ENCODE data around the gene ZBTB17. TPM values are rescaled to one million over a fixed set of nuclear protein-coding genes. Genes with fewer than 3 reads are reported as not detected.
A peak's percentile ranks its signal among the peaks of the same experiment; 100 is the strongest.
"Not testable (repeated sequence)": the region's sequence is repeated elsewhere in the genome, so short reads cannot be mapped to it uniquely, and the experiment has no call there.

Gene ZBTB17
- polyA plus RNA-seq, 1 donor from 2014 or later, result 30.5 TPM

DNA sequence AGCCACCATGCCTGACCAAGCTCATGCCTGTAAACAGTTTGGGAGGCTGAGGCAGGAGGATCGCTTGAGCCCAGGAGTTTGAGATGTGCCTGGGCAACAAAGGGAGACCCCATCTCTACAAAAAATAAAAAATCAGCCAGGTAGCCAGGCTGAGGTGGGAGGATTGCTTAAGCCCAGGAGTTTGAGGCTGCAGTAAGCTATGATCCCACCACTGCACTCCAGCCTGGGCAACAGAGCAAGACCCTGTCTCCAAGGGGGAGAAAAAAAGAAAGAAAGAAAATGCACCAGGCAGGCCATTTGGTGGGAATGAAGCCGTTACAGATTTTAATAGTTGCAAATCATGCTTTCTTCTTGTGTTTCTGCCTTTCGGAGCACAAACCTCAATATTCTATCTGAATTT is 62.3 kb downstream of the ZBTB17 start:
- not testable (repeated sequence) for H3K4me3 Mint-ChIP-seq, H3K27ac Mint-ChIP-seq, H3K9me3 Mint-ChIP-seq, H3K27me3 Mint-ChIP-seq
- Mint-ChIP-seq H3K36me3 (peaks cover 10% of the 10 kb centered on the region), H3K4me1 (peaks cover 11 to 16% (median 15%) of the 10 kb centered on the region in 3 donors)

- Mint-ChIP-seq H3K4me3 (no peak overlapping the region), H3K9me3 (no peaks in the 10 kb centered on the region), H3K36me3 (peaks cover 10% of the 10 kb centered on the region), H3K27ac (no peak overlapping the region), H3K4me1 (peaks cover 9 to 17% (median 12%) of the 10 kb centered on the region in 3 donors), H3K27me3 (no peaks in the 10 kb centered on the region)
Measured at GRCh38 chr1:15911927-15912326, 64.0 kb downstream of the ZBTB17 start.

DNA sequence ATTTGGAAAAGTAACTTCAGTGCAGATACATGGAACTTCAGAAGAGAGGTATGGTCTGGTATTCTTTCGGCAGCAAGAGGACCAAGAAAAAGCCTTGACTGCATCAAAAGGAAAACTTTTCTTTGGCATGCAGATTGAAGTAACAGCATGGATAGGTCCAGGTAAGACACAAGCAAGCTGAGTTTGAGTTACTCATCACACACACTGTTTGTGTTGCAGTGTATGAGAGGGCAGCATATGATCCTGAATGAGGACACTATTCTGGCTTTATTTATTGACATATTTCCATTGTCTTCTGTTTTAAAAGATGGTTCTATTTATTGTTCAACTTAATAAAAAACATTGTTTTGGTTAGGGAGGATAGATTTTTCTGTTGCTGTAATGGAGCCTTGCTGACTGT is 64.8 kb downstream of the ZBTB17 start:
- Mint-ChIP-seq H3K36me3 (peaks cover 10% of the 10 kb centered on the region), H3K27ac (no peak overlapping the region), H3K9me3 (no peaks in the 10 kb centered on the region), H3K4me3 (no peak overlapping the region), H3K4me1 (peaks cover 3 to 12% (median 5%) of the 10 kb centered on the region in 3 donors), H3K27me3 (no peaks in the 10 kb centered on the region)

DNA sequence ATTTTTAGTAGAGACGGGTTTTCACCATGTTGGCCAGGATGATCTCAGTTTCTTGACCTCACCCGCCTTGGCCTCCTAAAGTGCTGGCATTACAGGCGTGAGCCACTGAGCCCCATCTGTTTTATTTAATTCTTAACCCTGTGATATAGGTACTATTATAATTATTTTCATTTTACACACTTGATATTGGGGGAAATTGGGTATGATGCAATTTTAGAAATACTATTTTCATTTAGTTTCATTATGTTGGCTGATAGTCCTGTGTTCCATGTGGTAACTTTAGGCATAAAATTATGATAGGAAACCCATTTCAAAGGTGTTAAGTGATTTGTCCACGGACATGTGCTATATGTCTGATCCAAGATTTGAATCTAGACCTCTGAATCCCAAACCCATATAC is 67.3 kb downstream of the ZBTB17 start:
- Mint-ChIP-seq H3K27ac (no peak overlapping the region), H3K27me3 (no peaks in the 10 kb centered on the region), H3K36me3 (peaks cover 2% of the 10 kb centered on the region), H3K9me3 (no peaks in the 10 kb centered on the region), H3K4me3 (no peak overlapping the region), H3K4me1 (peaks cover 0 to 7% (median 3%) of the 10 kb centered on the region in 3 donors)

DNA sequence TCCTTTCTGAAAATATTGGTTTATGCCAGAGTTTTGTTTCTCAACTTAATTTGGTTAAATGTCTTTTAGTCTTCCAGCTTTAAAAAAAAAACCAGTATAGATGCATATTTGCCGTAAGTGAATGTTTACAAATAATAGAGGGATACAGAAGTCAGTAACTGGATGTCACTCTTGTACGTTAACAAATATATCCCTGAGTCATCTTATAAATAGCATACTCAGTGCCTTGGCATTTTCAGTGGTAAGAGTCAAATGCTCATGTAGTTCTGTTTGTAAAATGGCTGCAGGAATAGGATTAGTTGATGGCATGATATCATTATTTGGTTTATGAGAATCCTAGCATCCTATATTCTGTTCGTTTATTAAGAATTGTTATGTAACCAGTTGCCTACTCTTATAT is 73.0 kb downstream of the ZBTB17 start:
- H3K4me1 Mint-ChIP-seq, result peaks cover 16 to 21% (median 18%) of the 10 kb centered on the region in 3 donors
- H3K4me3 Mint-ChIP-seq, result no peak overlapping the region

GRCh38 chr1:15900662-15901279 is 75.1 kb downstream of the ZBTB17 start:
- H3K27ac Mint-ChIP-seq, result peak overlapping the region in 1 of 3 donors; percentile 47
- H3K4me1 Mint-ChIP-seq, result peaks cover 15 to 22% (median 19%) of the 10 kb centered on the region in 3 donors
- H3K4me3 Mint-ChIP-seq, result peak overlapping the region in 1 of 4 donors; percentile 17
- H3K36me3 Mint-ChIP-seq, result peaks cover 4% of the 10 kb centered on the region
- no peaks in the 10 kb centered on the region for H3K27me3 Mint-ChIP-seq
- H3K9me3 Mint-ChIP-seq, result no peaks in the 10 kb centered on the region

More for the DNA sequence above, 73.0 kb downstream of the ZBTB17 start:
- Mint-ChIP-seq H3K9me3 (no peaks in the 10 kb centered on the region), H3K27ac (no peak overlapping the region), H3K36me3 (peaks cover 4% of the 10 kb centered on the region), H3K27me3 (no peaks in the 10 kb centered on the region)

DNA sequence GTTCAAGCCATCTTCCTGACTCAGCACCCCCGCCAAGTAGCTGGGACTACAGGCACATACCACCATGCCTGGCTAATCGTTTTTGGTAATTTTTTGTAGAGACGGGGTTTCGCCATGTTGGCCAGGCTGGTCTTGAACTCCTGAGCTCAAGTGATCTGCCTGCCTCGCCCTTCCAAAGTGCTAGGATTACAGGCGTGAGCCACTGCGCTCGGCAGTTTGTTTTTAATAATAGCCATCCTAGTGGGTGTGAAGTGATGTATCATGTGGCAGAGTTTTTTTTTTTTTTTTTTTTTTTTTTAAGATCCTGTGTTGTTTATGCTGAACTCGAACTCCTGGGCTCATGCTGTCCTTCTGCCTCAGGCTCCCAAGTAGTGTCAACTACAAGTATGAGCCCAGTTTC is 76.6 kb downstream of the ZBTB17 start:
- H3K4me3 Mint-ChIP-seq, result peak overlapping the region in 1 of 4 donors; percentile 63
- H3K27ac Mint-ChIP-seq, result peak overlapping the region in 1 of 3 donors; percentile 7

GRCh38 chr1:15896841-15897610 is 78.9 kb downstream of the ZBTB17 start:
- H3K27ac Mint-ChIP-seq, result peak overlapping the region in 1 of 3 donors; percentile 60
- not testable (repeated sequence) for H3K27me3 Mint-ChIP-seq, H3K9me3 Mint-ChIP-seq, H3K4me3 Mint-ChIP-seq, H3K36me3 Mint-ChIP-seq
- H3K4me1 Mint-ChIP-seq, result peaks cover 23 to 32% (median 28%) of the 10 kb centered on the region in 3 donors

More for the DNA sequence above, 76.6 kb downstream of the ZBTB17 start:
- peaks cover 20 to 26% (median 22%) of the 10 kb centered on the region in 3 donors for H3K4me1 Mint-ChIP-seq
- peaks cover 4% of the 10 kb centered on the region for H3K36me3 Mint-ChIP-seq
- H3K9me3 Mint-ChIP-seq, result no peaks in the 10 kb centered on the region
- H3K27me3 Mint-ChIP-seq, result no peaks in the 10 kb centered on the region

DNA sequence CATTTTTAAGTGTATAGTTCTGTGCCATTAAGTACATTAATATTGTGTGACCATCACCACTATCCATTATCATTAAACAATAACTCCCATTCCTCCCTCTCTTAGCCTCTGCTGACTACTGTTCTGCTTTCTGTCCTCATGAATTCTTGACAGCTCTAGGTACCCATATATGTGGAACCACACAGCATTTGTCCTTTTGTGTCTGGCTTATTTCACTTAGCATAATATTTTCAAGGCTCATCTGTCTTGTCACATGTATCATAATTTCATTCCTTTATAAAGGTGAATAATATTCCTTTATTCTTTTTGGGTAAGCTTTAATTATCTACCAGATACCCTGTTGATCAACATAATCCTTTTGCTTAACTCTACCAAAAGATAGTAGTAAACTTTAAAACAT is 80.7 kb downstream of the ZBTB17 start:
- no peaks in the 10 kb centered on the region for H3K27me3 Mint-ChIP-seq
- no peak overlapping the region for H3K27ac Mint-ChIP-seq
- peaks cover 4% of the 10 kb centered on the region for H3K36me3 Mint-ChIP-seq
- H3K9me3 Mint-ChIP-seq, result no peaks in the 10 kb centered on the region
- H3K4me3 Mint-ChIP-seq, result peak overlapping the region in 1 of 4 donors; percentile 1
- peaks cover 17 to 33% (median 27%) of the 10 kb centered on the region in 3 donors for H3K4me1 Mint-ChIP-seq

- H3K4me1 Mint-ChIP-seq, result peaks cover 15 to 30% (median 27%) of the 10 kb centered on the region in 3 donors
- not testable (repeated sequence) for H3K27me3 Mint-ChIP-seq, H3K9me3 Mint-ChIP-seq, H3K36me3 Mint-ChIP-seq
- H3K4me3 Mint-ChIP-seq, result peak overlapping the region in 1 of 4 donors; percentile 57
- peak overlapping the region in 2 of 3 donors; percentile 13 to 59 for H3K27ac Mint-ChIP-seq
Measured at GRCh38 chr1:15892857-15893599, 82.9 kb downstream of the ZBTB17 start.

Other genes starting within 250 kb of the ZBTB17 start
- not detected for gene SLC25A34, start 239.8 kb downstream of the ZBTB17 start, polyA plus RNA-seq
- gene TMEM82, start 233.6 kb downstream of the ZBTB17 start, polyA plus RNA-seq, result not detected
- not detected for gene FBLIM1, start 217.3 kb downstream of the ZBTB17 start, polyA plus RNA-seq
- 1.3 TPM for gene UQCRHL, start 168.5 kb downstream of the ZBTB17 start, polyA plus RNA-seq
- gene SPEN, start 128.4 kb downstream of the ZBTB17 start, polyA plus RNA-seq, result 43.2 TPM
- not detected for gene SRARP, start 28.1 kb upstream of the ZBTB17 start, polyA plus RNA-seq
- not detected for gene HSPB7, start 41.9 kb upstream of the ZBTB17 start, polyA plus RNA-seq
- gene CLCNKA, start 45.9 kb upstream of the ZBTB17 start, polyA plus RNA-seq, result not detected
- gene CLCNKB, start 67.7 kb upstream of the ZBTB17 start, polyA plus RNA-seq, result not detected
- gene FAM131C, start 97.5 kb upstream of the ZBTB17 start, polyA plus RNA-seq, result not detected
- gene EPHA2, start 180.0 kb upstream of the ZBTB17 start, polyA plus RNA-seq, result not detected
- gene ARHGEF19, start 236.6 kb upstream of the ZBTB17 start, polyA plus RNA-seq, result 10.5 TPM